ENCODE results near the gene SRRT.
A peak's percentile ranks its signal among the peaks of the same experiment; 100 is the strongest.
"Not testable (repeated sequence)": the region's sequence is repeated elsewhere in the genome, so short reads cannot be mapped to it uniquely, and the experiment has no call there.

SRRT gene

DNA sequence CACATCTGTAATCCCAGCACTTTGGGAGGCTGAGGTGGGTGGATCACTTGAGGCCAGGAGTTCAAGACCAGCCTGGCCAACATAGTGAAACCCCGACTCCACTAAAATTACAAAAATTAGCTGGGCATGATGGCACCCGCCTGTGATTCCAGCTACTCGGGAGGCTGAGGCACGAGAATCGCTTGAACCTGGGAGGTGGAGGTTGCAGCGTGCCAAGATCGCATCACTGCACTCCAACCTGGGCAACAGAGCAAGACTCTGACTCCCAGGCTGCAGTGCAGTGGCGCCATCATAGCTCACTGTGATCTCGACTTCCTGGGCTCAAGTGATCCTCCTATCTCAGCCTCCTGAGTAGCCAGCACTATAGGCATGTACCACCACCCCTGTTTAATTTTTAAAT, 20.0 kb upstream of the SRRT start:
- DNase-seq = not testable (repeated sequence)

DNA sequence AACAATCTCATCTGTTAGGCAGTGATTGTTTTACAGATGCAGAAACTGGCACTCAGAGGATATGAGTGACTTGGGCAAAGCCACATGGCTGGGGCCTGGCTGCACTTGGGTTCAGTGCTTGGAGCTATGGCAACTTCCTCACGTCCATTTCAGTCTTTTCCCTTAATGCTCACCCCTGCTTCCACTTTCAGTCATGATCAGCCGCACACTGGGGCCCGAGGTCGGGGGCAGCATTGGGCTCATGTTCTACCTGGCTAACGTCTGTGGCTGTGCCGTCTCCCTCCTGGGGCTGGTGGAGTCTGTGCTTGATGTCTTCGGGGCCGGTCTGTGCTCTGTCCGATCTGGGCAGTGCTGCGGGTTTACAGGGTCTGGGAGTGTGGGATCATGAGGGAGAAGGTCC, 19.4 kb upstream of the SRRT start:
- DNase-seq = no peak

DNA sequence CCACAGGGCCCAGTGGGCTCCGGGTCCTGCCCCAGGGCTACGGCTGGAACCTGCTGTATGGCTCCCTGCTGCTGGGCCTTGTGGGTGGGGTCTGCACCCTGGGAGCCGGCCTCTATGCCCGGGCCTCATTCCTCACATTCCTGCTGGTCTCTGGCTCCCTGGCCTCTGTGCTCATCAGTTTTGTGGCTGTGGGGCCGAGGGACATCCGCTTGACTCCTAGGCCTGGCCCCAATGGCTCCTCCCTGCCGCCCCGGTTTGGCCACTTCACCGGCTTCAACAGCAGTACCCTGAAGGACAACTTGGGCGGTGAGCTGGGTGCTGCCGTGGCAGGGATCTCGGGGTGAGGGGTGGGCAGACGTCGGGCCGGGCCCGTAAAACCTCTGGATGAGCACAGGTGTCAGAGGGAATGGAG, 18.0 kb upstream of the SRRT start:
- DNase-seq = no peak

DNA sequence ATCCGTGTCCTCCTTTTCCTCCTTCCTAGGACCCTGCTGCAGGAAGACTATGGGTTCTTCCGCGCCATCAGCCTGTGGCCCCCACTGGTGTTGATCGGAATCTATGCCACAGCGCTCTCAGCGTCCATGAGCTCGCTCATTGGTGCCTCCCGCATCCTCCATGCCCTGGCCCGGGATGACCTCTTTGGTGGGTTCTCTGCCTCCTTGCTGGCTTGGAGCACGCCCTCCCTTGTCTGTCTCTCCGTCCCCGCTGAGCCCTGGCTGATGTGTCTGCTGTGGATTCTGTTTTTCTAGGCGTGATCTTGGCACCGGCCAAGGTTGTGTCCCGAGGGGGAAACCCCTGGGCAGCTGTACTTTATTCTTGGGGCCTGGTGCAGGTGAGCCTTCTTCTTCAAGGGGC, 15.0 kb upstream of the SRRT start:
- no peak for DNase-seq

DNA sequence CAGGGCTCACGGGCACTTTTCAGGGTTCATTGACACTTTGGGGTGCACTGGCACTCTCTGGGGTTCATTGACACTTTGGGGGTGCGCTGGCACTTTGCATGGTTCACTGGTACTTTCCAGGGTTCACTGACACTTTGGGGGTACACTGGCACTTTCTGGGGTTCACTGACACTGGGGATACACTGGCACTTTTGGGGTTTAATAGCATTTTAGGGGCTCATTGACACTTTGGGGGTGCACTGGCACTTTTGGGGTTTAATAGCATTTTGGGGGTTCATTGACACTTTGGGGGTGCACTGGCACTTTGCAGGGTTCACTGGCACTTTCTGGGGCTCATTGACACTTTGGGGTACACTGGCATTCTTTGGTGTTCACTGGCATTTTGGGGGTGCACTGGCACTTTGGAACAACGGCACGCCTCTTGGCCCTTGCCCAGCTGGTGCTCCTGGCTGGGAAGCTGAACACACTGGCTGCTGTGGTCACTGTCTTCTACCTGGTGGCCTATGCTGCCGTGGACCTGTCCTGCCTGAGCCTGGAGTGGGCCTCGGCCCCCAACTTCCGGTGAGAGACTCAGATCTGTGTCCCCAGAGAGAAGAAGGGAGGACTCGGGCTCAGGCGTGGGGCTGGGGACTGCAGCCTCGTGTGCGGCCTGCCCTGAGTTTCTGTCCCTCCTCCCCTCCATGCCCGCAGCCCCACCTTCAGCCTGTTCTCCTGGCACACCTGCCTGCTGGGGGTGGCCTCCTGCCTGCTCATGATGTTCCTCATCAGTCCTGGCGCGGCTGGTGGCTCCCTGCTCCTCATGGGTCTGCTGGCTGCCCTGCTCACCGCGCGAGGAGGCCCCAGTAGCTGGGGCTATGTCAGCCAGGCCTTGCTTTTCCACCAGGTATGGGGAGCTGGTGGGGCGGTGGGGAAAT, 13.9 kb upstream of the SRRT start:
- no peak for DNase-seq

DNA sequence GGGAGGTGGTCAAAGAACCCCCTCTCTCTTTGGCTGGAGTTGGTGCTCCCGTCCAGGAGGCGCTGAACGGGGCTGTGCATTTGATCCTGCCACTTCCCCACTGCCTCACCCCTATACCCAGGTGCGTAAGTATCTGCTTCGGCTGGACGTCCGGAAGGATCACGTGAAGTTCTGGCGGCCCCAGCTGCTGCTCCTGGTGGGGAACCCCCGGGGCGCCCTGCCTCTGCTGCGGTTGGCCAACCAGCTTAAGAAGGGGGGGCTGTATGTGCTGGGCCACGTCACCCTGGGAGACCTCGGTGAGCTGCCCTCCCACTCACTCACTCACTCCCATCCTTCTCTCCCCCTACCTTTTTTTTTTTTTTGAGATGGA, 13.3 kb upstream of the SRRT start:
- DNase-seq = no peak

DNA sequence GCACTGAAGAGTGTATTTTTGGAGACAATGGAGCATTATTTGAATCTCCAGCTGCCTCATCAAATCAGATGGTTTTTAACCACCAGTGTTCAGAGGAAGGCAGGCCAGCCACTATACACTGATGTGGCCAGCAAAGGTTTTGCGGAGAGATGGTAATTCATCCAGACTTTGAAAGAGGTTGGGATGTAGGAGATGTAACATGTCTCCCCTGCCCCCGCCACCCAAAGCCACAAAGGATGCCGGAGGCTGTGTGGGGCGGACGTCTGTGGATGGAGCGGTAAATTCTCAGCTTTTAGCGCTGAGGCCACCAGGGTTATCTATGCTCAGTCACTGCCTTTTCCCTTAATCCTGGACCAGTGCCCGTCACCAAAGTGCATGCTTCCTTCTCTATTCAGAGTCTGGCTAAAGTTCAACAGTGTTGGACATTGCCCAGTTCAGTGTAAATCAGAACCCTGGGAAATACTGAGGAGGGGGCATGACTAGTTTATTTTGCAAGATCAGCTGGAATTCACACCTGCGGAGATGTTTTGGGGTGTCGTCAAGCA, 11.4 kb upstream of the SRRT start:
- no peak for DNase-seq

DNA sequence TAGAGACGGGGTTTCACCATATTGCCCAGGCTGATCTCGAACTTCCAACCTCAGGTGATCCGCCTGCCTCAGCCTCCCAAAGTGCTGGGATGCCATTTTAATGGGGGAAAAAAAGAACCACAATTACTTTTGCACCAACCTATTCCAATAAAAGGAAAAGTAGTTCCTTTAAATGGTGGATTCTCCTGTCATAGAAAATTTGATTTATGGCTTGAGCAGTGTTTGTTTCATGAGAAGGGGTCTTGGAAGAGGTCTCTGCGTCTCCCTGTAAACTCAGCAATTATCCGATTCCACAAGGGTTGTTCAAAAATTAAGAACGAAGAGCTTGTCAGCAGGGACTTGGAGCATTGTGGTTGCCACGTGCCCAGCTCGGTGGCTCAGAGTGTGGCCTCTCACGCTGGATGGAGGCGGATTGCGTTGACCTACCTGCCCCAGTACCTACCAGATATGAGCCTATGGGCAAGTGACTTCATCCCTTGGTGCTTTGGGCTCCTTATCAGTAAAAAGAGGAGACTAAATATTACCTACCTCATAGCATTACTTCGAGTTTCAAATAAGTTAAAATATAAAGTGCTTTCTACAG, 10.5 kb upstream of the SRRT start:
- no peak for DNase-seq

DNA sequence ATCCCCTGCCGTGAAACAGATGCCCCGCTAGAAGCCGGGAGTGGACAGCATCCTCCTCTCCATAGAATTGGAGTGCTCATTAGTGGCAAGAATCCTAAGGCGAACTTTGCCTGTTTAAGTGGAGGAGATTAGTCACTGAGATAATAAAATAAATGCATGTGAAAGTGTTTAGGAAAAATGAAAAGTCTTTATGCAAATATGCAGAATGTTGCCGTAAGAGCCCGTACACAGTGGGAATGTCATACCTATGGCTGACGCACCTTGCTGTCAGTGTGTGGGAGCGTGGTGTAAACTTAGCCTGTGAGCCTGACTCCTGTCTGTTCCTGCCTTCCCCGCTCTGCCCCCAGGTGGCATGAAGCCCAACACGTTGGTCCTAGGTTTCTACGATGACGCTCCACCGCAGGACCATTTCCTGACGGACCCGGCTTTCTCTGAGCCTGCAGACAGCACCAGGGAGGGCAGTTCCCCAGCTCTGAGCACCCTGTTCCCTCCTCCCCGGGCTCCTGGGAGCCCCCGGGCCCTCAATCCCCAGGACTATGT, 9.5 kb upstream of the SRRT start:
- no peak for DNase-seq

DNA sequence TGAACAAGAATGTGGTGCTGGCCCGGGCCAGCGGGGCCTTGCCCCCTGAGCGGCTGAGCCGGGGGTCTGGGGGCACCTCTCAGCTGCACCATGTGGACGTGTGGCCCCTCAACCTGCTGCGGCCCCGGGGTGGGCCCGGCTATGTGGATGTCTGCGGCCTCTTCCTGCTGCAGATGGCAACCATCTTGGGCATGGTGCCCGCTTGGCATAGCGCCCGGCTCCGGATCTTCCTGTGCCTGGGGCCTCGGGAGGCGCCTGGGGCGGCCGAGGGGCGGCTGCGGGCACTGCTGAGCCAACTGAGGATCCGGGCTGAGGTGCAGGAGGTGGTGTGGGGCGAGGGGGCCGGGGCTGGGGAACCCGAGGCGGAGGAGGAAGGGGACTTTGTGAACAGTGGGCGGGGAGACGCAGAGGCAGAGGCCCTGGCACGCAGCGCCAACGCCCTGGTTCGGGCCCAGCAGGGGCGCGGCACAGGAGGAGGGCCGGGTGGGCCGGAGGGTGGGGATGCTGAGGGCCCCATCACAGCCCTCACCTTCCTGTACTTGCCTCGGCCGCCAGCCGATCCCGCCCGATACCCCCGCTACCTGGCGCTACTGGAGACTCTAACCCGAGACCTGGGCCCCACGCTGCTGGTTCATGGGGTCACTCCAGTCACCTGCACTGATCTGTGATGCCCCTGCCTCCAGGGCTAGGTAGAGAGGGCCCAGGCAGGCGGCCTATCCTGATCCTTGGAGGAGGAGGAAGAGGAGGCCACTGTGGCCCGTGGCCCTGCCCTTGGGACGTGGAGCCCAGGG, 8.8 kb upstream of the SRRT start:
- DNase-seq = no peak

DNA sequence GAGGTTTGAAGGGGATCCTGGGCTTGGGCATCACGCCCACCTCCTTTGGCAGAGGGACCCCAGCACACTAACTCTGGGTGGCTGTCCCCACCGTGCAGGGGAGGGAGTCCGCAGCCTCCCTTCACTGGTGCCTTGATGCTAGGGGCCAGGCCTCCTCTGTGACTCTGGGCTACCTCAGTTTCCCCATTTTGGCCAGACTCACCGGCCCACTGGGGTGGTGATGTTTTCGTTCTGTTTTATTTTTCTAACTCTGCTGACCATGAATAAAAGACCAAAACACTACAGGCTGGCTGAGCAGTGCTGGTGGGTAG, 8.2 kb upstream of the SRRT start:
- no peak for DNase-seq

DNA sequence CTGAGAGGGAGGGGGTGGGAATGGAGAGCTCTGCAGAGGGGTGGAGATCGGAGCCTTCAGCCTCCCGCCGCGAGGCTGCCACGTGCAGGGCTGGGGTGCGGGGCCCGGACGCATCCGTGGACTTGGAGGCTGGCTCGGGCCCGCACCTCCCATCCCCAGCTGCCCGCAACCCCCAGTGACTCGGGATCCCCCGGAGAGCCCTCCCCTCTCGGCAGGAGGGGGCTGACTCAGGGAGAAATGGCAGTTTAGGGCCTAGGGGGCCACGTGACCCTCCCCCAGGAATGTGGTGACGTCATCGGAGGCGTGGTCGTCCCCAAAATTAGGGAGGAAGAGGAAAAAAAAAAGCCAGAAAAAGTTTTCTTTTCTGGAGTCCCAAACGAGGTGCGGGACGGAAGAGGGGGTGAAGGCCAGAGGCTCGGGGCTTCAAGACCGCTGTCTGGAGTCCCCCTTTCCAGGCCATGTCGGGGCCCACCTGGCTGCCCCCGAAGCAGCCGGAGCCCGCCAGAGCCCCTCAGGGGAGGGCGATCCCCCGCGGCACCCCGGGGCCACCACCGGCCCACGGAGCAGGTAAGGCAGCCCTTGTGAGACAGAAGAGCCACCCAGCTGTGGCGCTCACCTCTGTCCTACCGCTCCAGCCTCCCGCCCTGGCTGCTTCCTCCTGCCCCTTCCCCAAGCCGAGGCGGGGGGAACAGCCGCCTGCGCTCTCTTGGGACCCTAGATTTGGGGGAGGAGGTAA, 7.7 kb upstream of the SRRT start, which contains the start of gene TRIP6:
Gene TRIP6, plus strand, starts transcription at position 348 of the 736 bp plus-strand sequence. Its CDS starts 111 bp downstream, at position 459.
- DNase-seq = peak; percentile 74

DNA sequence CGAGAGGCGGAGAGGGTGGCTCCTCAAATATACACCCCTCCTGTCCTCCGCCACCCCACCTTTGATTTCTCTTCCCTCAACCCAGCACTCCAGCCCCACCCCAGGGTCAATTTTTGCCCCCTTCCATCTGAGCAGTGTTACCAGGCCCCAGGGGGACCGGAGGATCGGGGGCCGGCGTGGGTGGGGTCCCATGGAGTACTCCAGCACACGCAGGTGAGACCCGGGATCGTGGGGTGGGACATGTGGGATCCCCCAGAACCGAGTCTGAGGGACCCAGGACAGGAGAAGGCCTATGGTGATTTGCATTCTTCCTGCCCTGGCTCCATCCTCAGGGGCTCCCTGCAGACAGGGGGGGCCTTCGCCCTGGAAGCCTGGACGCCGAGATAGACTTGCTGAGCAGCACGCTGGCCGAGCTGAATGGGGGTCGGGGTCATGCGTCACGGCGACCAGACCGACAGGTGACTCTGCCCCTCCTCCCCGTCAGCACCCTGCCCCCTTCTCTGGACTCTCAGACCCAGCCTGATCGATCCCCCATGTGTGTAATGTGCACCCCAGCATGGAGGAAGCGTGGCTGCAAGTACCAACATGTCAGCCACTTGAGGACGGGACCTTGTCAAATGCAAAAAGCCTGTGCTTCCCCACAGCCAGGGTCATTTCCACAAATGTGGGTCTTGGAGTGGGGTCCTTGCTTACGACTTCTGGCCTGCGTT, 7.0 kb upstream of the SRRT start:
- no peak for DNase-seq

DNA sequence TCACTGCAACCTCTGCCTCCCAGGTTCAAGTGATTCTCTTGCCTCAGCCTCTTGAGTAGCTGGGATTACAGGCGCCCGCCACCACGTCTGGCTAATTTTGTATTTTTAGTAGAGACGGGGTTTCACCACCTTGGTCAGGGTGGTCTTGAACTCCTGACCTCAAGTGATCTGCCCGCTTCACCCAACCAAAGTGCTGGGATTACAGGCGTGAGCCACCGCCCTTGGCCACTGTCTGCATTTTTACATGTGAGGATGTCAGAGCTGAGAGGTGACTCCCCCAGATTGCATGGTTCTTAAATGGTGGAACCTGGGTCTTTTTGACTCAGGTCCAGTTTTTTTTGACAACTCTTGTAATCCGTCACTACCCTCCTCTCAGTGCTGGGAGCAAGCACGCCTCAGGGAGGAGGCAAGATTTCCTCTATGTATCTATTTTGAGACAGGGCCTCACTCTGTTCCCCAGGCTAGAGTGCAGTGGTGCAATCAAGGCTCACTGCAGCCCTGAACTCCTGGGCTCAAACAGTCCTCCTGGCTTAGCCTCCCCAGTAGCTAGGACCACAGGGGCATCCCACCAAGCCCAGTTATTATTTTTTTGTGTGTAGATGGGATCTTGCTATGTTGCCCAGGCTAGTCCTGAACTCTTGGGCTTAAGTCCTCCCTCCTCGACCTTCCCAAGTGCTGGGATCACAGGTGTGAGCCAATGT, 1.2 kb upstream of the SRRT start:
- no peak for DNase-seq

DNA sequence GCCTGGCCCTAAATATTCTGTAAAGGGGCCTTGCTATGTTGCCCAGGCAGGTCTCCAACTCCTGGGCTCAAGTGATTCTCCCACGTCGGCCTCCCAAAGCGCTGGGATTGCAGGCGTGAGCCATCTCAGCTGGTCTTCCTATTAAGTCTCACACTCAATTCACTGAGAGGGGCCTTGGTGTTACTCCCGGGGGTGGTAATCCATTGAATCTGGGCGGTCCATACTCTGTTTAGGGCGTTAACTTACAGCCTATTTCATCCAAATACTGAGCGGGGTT, 665 bp upstream of the SRRT start:
- DNase-seq = no peak

DNA sequence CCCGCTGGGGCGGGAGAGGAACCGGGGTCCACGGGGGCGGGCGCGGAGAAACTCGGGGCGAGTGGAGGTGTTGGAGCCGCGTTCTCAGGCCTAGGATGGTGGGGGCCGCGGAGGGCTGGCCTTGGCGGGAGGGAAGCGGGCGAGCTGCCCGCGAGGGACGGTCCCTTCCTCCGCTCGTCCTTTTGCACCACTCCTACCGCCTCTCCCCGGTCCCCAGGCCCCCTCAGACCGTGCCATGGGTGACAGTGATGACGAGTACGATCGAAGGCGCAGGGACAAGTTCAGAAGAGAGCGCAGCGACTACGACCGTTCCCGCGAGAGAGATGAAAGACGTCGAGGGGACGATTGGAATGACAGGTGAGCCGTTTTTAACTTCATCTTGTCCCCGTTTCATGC, 451 bp downstream of the SRRT start:
- DNase-seq = peak; percentile 58

DNA sequence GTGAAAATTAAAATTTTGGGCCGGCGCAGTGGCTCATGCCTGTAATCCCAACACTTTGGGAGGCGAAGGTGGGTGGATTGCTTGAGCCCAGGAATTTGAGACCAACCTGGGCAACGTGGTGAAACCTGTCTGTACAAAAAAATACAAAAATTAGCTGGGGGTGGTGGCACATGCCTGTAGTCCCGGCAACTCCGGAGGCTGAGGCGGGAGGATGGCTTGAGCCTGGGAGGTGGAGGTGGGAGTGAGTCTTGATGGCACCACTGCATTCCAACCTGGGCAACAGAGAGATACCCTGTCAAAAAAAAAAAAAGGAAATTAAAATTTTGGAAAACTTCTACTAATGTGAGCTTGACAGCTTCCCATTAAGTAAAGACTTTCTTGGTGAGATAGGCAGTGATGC, 3.1 kb downstream of the SRRT start:
- DNase-seq = no peak

DNA sequence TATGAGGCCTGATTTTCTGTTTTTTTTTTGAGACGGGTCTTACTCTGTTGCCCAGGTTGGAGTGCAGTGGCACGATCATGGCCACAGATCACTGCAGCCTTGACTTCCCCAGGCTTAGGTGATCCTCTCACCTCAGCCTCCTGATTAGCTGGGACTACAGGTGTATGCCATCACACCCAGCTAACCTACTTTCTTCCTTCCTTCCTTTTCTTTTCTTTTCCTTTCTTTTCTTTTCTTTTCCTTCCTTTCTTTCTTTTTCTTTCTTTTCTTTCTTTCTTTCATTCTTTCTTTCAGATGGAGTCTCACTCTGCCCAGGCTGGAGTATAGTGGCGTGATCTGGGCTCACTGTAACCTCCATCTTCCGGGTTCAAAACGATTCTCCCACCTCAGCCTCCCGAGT, 3.8 kb downstream of the SRRT start:
- DNase-seq = no peak

DNA sequence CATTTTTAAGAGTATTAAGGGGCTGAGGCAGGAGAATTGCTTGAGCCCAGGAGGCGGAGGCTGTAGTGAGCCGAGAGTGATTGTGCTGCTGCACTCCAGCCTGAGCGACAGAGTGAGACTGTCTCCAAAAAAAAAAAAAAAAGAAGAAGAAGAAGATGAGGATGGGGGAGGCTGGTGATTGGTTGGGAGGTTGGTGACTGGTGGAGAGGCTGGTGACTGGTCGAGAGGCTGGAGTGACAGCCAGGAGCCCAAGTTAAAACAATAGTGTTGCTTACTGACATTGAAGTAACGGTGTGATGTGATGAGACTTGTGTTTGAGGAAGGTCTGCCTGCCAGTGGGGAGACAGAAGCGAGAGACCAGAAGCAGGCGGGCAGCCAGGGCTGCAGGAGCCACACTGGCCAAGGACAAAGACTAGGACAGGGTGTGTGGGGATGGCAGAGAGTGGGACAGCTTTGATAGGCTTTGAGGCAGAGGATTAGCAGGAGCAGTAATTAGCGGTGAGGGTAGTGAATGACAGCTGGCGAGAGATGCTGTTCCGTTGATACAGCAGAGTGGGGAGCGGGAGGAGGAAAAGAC, 4.9 kb downstream of the SRRT start:
- no peak for DNase-seq

DNA sequence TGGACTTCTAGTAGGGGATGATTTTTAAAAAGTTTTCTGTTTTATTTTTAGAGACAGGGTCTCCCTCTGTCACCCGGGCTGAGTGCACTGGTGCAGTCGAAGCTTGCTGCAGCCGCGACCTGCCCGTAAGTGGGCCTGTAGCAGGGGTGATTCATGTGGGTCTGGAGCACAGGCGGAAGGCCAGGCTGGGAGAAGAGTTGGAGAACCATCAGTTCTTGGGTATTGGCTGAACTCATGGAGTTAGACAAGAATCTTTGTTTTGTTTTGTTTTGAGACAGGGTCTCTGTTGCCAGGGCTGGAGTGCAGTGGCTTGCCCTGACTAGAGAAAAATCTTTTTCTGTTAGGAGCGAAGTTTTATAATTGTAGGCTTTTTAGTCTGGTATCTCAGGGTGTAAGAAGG, 5.7 kb downstream of the SRRT start:
- no peak for DNase-seq

DNA sequence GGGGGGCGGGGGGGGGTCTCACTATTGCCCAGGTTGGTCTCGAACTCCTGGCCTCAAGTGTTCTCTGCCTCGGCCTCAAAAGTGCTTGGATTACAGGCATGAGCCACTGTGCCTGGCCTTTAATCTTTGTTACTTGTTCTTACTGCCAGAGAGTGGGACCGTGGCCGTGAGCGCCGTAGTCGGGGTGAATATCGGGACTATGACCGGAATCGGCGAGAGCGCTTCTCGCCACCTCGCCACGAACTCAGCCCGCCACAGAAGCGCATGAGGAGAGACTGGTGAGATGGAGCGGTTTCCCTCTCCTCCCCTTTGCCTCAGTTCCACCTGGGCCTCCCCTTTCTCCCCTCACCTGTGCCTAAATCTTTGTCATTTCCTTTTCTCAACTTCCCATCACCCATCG, 6.2 kb downstream of the SRRT start:
- DNase-seq = no peak
